Osteocyte (in vitro differentiated cells): ENCODE data around the gene RORC. TPM values are rescaled to one million over a fixed set of nuclear protein-coding genes. Genes with fewer than 3 reads are reported as not detected.

ENCODE experiments used
- DNase-seq: peaks from one replicate; pipeline ENCODE4 v3.0.0; 2021; ENCODE audit warnings: mixed read lengths; ENCODE audit not compliant: unreplicated experiment; ENCODE audit errors: extremely low spot score
- H3K27ac Mint-ChIP-seq: one replicate; pipeline ENCODE4 v1.8.0; 2021; ENCODE audit warnings: mild to moderate bottlenecking, mixed read lengths; ENCODE audit not compliant: unreplicated experiment
- H3K27me3 Mint-ChIP-seq: one replicate; pipeline ENCODE4 v1.8.0; 2021; ENCODE audit warnings: mixed read lengths; ENCODE audit not compliant: unreplicated experiment
- H3K36me3 Mint-ChIP-seq: one replicate; pipeline ENCODE4 v1.8.0; 2021; ENCODE audit warnings: mixed read lengths; ENCODE audit not compliant: unreplicated experiment
- H3K4me1 Mint-ChIP-seq: one replicate; pipeline ENCODE4 v1.8.0; 2021; ENCODE audit warnings: mixed read lengths; ENCODE audit not compliant: unreplicated experiment
- H3K4me3 Mint-ChIP-seq: one replicate; pipeline ENCODE4 v1.8.0; 2021; ENCODE audit warnings: mild to moderate bottlenecking, moderate library complexity, mixed read lengths; ENCODE audit not compliant: unreplicated experiment
- H3K9me3 Mint-ChIP-seq: one replicate; pipeline ENCODE4 v1.8.0; 2021; ENCODE audit warnings: mixed read lengths; ENCODE audit not compliant: unreplicated experiment
- total RNA-seq: library from RNA; stranded (reverse); gene quantifications from 2 replicates; pipeline ENCODE4 v1.2.1, GENCODE V29; 2021
- TF ChIP-seq, protein P1 (sequence below): fragments of 200-600 bp; sonication (generic); IDR thresholded peaks from 2 replicates; pipeline ENCODE4 v1.5.0; 2021; ENCODE audit warnings: antibody characterized with exemption, mild to moderate bottlenecking, moderate library complexity

The RORC gene
- total RNA-seq, 1 donor from 2014 or later, result not detected

DNA sequence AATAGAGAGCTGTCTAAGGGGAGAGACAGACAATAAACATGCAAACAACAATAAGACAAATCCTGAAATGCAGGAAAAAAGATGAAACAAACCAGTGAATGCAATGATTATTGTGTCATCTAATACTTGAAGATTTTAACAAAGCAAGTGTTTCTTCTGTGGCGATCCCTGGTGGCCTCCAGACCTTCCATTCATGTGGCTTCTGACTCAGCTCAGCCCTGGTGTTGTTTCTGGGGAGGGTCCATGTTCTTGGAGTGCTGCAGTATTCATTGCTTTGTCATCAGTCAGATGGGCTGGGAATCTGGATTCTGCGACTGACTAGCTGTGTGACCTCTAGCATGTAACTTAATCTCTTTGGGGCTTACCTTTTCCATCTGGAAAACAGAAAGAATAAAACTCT is 9.5 kb upstream of the RORC start:
- no peak overlapping the region for H3K27ac Mint-ChIP-seq
- no peak overlapping the region for H3K4me3 Mint-ChIP-seq
- H3K36me3 Mint-ChIP-seq, result no peaks in the 10 kb centered on the region
- TF ChIP-seq, protein P1, sequence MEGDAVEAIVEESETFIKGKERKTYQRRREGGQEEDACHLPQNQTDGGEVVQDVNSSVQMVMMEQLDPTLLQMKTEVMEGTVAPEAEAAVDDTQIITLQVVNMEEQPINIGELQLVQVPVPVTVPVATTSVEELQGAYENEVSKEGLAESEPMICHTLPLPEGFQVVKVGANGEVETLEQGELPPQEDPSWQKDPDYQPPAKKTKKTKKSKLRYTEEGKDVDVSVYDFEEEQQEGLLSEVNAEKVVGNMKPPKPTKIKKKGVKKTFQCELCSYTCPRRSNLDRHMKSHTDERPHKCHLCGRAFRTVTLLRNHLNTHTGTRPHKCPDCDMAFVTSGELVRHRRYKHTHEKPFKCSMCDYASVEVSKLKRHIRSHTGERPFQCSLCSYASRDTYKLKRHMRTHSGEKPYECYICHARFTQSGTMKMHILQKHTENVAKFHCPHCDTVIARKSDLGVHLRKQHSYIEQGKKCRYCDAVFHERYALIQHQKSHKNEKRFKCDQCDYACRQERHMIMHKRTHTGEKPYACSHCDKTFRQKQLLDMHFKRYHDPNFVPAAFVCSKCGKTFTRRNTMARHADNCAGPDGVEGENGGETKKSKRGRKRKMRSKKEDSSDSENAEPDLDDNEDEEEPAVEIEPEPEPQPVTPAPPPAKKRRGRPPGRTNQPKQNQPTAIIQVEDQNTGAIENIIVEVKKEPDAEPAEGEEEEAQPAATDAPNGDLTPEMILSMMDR, result no peak
- H3K27me3 Mint-ChIP-seq, result peaks cover 70% of the 10 kb centered on the region
- no peaks in the 10 kb centered on the region for H3K9me3 Mint-ChIP-seq
- peaks cover 12% of the 10 kb centered on the region for H3K4me1 Mint-ChIP-seq
- DNase-seq, result no peak

GRCh38 chr1:151840421-151840820 is 8.8 kb upstream of the RORC start:
- TF ChIP-seq, protein P1, result no peak
- peaks cover 72% of the 10 kb centered on the region for H3K27me3 Mint-ChIP-seq
- H3K36me3 Mint-ChIP-seq, result no peaks in the 10 kb centered on the region
- H3K4me1 Mint-ChIP-seq, result peaks cover 12% of the 10 kb centered on the region
- no peaks in the 10 kb centered on the region for H3K9me3 Mint-ChIP-seq
- H3K27ac Mint-ChIP-seq, result no peak overlapping the region
- no peak for DNase-seq
- no peak overlapping the region for H3K4me3 Mint-ChIP-seq

- H3K4me3 Mint-ChIP-seq, result peak within 1 kb of the TSS; percentile 50
- H3K4me1 Mint-ChIP-seq, result peaks cover 12% of the 10 kb centered on the region
- peaks cover 68% of the 10 kb centered on the region for H3K27me3 Mint-ChIP-seq
- no peaks in the 10 kb centered on the region for H3K9me3 Mint-ChIP-seq
- H3K27ac Mint-ChIP-seq, result no peak within 1 kb of the TSS
- TF ChIP-seq, protein P1, result no peak
- no peaks in the 10 kb centered on the region for H3K36me3 Mint-ChIP-seq
- DNase-seq, result no peak
Measured at GRCh38 chr1:151839457-151840403, 8.1 kb upstream of the RORC start, which contains the start of gene C2CD4D. Gene C2CD4D (minus strand): TSS chr1:151839820. CDS start chr1:151838989, 831 bp downstream.

GRCh38 chr1:151839082-151839412 is 7.4 kb upstream of the RORC start:
- H3K4me3 Mint-ChIP-seq, result peak overlapping the region; percentile 26

More at GRCh38 chr1:151839082-151839412, 7.4 kb upstream of the RORC start:
- no peak overlapping the region for H3K27ac Mint-ChIP-seq
- DNase-seq, result no peak
- no peaks in the 10 kb centered on the region for H3K9me3 Mint-ChIP-seq
- peaks cover 62% of the 10 kb centered on the region for H3K27me3 Mint-ChIP-seq
- TF ChIP-seq, protein P1, result no peak
- H3K4me1 Mint-ChIP-seq, result peaks cover 12% of the 10 kb centered on the region
- H3K36me3 Mint-ChIP-seq, result no peaks in the 10 kb centered on the region
